GM18517 (cell line): ENCODE data around the gene COX4I2.

Source experiments
- ATAC-seq: cut with Tn5 transposase; IDR thresholded peaks from one replicate; pipeline ENCODE4 v1.9.1; 2021; ENCODE audit warnings: mild to moderate bottlenecking, moderate library complexity; ENCODE audit not compliant: unreplicated experiment

The COX4I2 gene

DNA sequence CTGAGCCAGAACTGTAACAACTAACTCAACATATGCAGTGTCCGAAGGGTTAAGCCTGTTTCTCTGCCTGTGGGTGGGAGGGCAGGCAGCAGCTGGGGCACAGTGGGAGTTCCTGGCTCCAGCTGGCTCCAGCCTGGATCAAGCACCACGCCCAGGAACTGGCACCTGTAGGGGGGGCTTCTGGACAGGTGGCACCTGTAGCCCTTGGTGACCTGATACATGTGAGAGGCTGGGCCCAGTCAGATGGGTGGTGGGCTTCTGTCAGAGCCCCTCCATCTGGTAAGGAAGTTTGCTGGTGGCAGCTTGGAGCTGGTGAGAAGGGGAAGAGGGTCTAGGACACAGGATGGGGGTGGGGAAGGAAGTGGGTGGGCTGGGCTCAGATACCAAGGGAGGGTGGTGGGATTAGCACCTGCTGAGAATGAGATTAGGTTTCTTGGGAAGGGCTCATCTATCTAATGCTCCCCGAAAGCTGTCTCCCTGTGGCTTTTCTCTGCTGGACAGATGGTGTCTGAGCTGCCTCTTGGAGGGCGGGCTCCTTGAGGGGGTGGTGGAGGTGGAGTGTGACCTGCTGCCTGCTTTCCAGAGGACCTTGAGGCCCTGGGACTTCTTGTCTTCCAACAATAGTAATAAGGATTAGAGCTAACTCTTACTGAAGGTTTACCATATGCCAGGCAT lies 56.4 kb downstream of the COX4I2 start:
- ATAC-seq: no peak
